Brain microvascular endothelial cell (primary cell): ENCODE results near the gene SERPINC1.
"Not testable (repeated sequence)": the region's sequence is repeated elsewhere in the genome, so short reads cannot be mapped to it uniquely, and the experiment has no call there.

ENCODE experiments used
- DNase-seq: peaks from one replicate; pipeline ENCODE4 v3.0.0-alpha.2; 2020
- H3K27ac ChIP-seq: fragments of 250-450 bp; sonication (Bioruptor Pico); 2 replicates; pipeline ENCODE4 v1.5.1; 2020; ENCODE audit warnings: mild to moderate bottlenecking, moderate library complexity
- H3K27me3 ChIP-seq: fragments of 250-450 bp; sonication (Bioruptor Pico); replicated peaks from 2 replicates; pipeline ENCODE4 v1.5.1; 2020; ENCODE audit warnings: mild to moderate bottlenecking
- H3K36me3 ChIP-seq: fragments of 250-450 bp; sonication (Bioruptor Pico); replicated peaks from 2 replicates; pipeline ENCODE4 v1.5.1; 2020; ENCODE audit warnings: mild to moderate bottlenecking
- H3K4me3 ChIP-seq: 2 replicates; pipeline ENCODE4 v1.5.1; 2011; ENCODE audit warnings: low read depth, mild to moderate bottlenecking, control low read depth, low read length, moderate library complexity
- CTCF ChIP-seq: IDR thresholded peaks from 2 replicates; pipeline ENCODE4 v1.5.1; 2011; ENCODE audit warnings: low read depth, mild to moderate bottlenecking, moderate library complexity, low read length, control low read depth, inconsistent platforms; ENCODE audit errors: missing control alignments
- in situ Hi-C: cut with HindIII; loops from 2 replicates; pipeline ENCODE4 v1.10.0; 2017; ENCODE audit warnings: low sequenced_read_pairs, low pct_ligation_motif_present

SERPINC1 gene

GRCh38 chr1:173946380-173946921 is 29.3 kb upstream of the SERPINC1 start:
- Histone ChIP-seq H3K27me3 (no peaks in the 10 kb centered on the region), H3K27ac (no peak overlapping the region), H3K36me3 (peaks cover 50% of the 10 kb centered on the region), H3K4me3 (no peak overlapping the region)
- DNase-seq: no peak
- in situ Hi-C loops: no loop called here
- no peak for TF ChIP-seq CTCF

GRCh38 chr1:173937062-173937461 is 19.9 kb upstream of the SERPINC1 start:
- Histone ChIP-seq H3K36me3 (peaks cover 32% of the 10 kb centered on the region), H3K27me3 (no peaks in the 10 kb centered on the region), H3K4me3 (no peak overlapping the region), H3K27ac (no peak overlapping the region)
- no peak for DNase-seq
- TF ChIP-seq CTCF: no peak
- in situ Hi-C loops: no loop called here

- Histone ChIP-seq H3K27ac (no peak overlapping the region), H3K27me3 (no peaks in the 10 kb centered on the region), H3K4me3 (no peak overlapping the region), H3K36me3 (peaks cover 17% of the 10 kb centered on the region)
- TF ChIP-seq CTCF: no peak
- DNase-seq: no peak
- in situ Hi-C loops: no loop called here
These were observed 17.3 kb upstream of the SERPINC1 start for GRCh38 chr1:173934440-173934839.

GRCh38 chr1:173930541-173930940 is 13.4 kb upstream of the SERPINC1 start:
- H3K36me3 ChIP-seq, H3K4me3 ChIP-seq, DNase-seq, H3K27me3 ChIP-seq, H3K27ac ChIP-seq, in situ Hi-C loops: not testable (repeated sequence)

- no peak for TF ChIP-seq CTCF
- Histone ChIP-seq H3K4me3 (no peak overlapping the region), H3K27me3 (no peaks in the 10 kb centered on the region), H3K36me3 (no peaks in the 10 kb centered on the region), H3K27ac (no peak overlapping the region)
- in situ Hi-C loops: no loop called here
- DNase-seq: no peak
These were observed 8.4 kb upstream of the SERPINC1 start for GRCh38 chr1:173925306-173926242.

GRCh38 chr1:173920861-173921260 is 3.7 kb upstream of the SERPINC1 start:
- in situ Hi-C loops: no loop called here
- no peak for DNase-seq
- Histone ChIP-seq H3K27me3 (no peaks in the 10 kb centered on the region), H3K27ac (no peak overlapping the region), H3K36me3 (no peaks in the 10 kb centered on the region), H3K4me3 (no peak overlapping the region)
- TF ChIP-seq CTCF: no peak
